Kidney (tissue), 14 donors: ENCODE data around the gene UBC. TPM values are rescaled to one million over a fixed set of nuclear protein-coding genes. Genes with fewer than 3 reads are reported as not detected.
A peak's percentile ranks its signal among the peaks of the same experiment; 100 is the strongest.

ENCODE experiments used
- DNase-seq, 5 donors: peaks; one replicate each; pipeline ENCODE4 v3.0.0-alpha.2; 2013 to 2020
- FAIRE-seq: peaks from 2 replicates; lab custom pipeline; 2012; peaks lifted over from hg19 to GRCh38; lab: Jason Lieb, UNC
- H3K27ac ChIP-seq, 2 donors: one replicate each; pipeline ENCODE4 v1.7.0; 2013; ENCODE audit warnings: low read depth in 2 of 2, low read length in 2 of 2, inconsistent platforms in 1 of 2
- H3K27me3 ChIP-seq: one replicate; pipeline ENCODE4 v1.7.1; 2013; ENCODE audit warnings: low read length, inconsistent platforms; ENCODE audit not compliant: control insufficient read depth, insufficient read depth
- H3K36me3 ChIP-seq, 3 donors: one replicate each; pipeline versions ENCODE4 v1.7.0 to v1.7.1; 2013; ENCODE audit warnings: low read length in 3 of 3, control low read depth in 1 of 3, inconsistent platforms in 1 of 3; ENCODE audit not compliant: insufficient read depth in 3 of 3, control insufficient read depth in 2 of 3
- H3K4me1 ChIP-seq, 3 donors: one replicate each; pipeline versions ENCODE4 v1.7.0 to v1.7.1; 2013; ENCODE audit warnings: low read length in 3 of 3, inconsistent platforms in 1 of 3, low read depth in 1 of 3; ENCODE audit not compliant: control insufficient read depth in 2 of 3, insufficient read depth in 2 of 3
- H3K4me3 ChIP-seq, 3 donors: one replicate each; pipeline versions ENCODE4 v1.7.0 to v1.8.1; 2013; ENCODE audit warnings: low read length in 3 of 3, control low read depth in 1 of 3, inconsistent platforms in 1 of 3
- H3K9ac ChIP-seq, 3 donors: one replicate each; pipeline versions ENCODE4 v1.7.0 to v1.7.1; 2013; ENCODE audit warnings: low read length in 3 of 3, control low read depth in 1 of 3, inconsistent platforms in 1 of 3
- H3K9me3 ChIP-seq, 3 donors: one replicate each; pipeline versions ENCODE4 v1.7.0 to v1.7.1; 2013; ENCODE audit warnings: low read length in 3 of 3, control low read depth in 1 of 3, inconsistent platforms in 1 of 3; ENCODE audit not compliant: control insufficient read depth in 2 of 3, insufficient read depth in 1 of 3
- intact Hi-C: fragments of 100-400 bp; cut with DNase I; formaldehyde crosslinking; loops from one replicate; pipeline ENCODE4 v1.11.1; 2022
- polyA plus RNA-seq: library from polyadenylated mRNA; stranded (reverse); fragments of 350-450 nt; fragmentation: Illumina TruSeq; extraction: RNeasy Lipid Tissue Mini Kit (QIAGEN cat#74804); gene quantifications from one replicate; pipeline ENCODE4 v1.2.3, GENCODE V29; 2014; ENCODE audit warnings: low read depth, low replicate concordance; ENCODE audit not compliant: insufficient read depth
- total RNA-seq: library from RNA; stranded (reverse); fragmentation: NEBNext Ultra II Directional; extraction: Animal tissue kit (Norgen Biotek cat#: 25700); gene quantifications from one replicate; pipeline ENCODE4 v1.2.1, GENCODE V29; 2021
- TF ChIP-seq, protein P1 (sequence below): IDR thresholded peaks from 3 replicates; pipeline ENCODE4 v1.5.1; 2012; ENCODE audit warnings: mild to moderate bottlenecking, moderate library complexity, borderline replicate concordance; ENCODE audit not compliant: insufficient read depth; ENCODE audit errors: extremely low read depth
- donor health status: control.
- donor health status: control.
- donor health status: control.
- donor health status: control.
- donor health status: control.
- donor health status: DM: yes; HTN: yes; CAD: no.
- donor health status: Normal renal cell carcinoma (clear cell type).

The UBC gene
- total and polyA plus RNA-seq, 2 donors from 2014 or later = 952 to 1,132 TPM

DNA sequence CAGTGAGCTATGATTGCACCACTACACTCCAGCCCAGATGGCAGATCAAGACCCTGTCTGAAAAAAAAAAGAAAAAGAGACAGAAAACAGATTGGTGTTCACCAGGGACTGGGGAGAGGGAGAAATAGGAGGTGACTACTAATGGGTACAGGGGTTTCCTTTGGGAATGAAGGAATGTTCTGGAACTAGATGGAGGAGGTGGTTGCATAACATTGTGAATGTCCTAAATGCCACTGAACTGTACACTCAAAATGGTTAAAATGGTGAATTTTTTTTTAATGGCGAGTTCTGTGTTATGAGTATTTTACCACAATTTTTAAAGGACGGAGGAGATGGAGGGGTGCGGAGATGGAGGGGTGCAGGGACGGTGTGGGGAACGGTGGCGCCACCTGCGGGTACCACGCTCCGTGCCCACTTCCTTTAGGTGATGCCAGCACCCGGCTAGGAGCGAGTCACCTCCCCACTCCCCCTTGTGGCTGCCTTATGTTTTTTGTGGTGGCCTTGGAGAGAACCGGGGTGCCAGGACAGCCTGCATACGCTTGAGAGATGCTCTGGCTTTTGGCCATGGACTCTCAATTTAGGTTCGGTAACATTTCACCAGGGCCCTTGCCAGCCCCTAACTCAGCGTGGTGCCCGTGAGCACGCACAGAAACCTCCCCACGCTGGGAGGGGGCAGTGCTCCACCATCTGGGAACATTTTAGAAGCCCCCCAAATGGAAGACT, 16.1 kb downstream of the UBC start:
- H3K9me3 ChIP-seq = no peaks in the 10 kb centered on the region
- H3K36me3 ChIP-seq = no peaks in the 10 kb centered on the region
- no peak overlapping the region for H3K9ac ChIP-seq
- intact Hi-C loops = no loop called here
- FAIRE-seq (no peak), DNase-seq (no peak)
- H3K4me3 ChIP-seq = no peak overlapping the region
- TF ChIP-seq, protein P1, sequence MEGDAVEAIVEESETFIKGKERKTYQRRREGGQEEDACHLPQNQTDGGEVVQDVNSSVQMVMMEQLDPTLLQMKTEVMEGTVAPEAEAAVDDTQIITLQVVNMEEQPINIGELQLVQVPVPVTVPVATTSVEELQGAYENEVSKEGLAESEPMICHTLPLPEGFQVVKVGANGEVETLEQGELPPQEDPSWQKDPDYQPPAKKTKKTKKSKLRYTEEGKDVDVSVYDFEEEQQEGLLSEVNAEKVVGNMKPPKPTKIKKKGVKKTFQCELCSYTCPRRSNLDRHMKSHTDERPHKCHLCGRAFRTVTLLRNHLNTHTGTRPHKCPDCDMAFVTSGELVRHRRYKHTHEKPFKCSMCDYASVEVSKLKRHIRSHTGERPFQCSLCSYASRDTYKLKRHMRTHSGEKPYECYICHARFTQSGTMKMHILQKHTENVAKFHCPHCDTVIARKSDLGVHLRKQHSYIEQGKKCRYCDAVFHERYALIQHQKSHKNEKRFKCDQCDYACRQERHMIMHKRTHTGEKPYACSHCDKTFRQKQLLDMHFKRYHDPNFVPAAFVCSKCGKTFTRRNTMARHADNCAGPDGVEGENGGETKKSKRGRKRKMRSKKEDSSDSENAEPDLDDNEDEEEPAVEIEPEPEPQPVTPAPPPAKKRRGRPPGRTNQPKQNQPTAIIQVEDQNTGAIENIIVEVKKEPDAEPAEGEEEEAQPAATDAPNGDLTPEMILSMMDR = peak; percentile 37
- H3K4me1 ChIP-seq = peaks cover 0 to 4% (median 0%) of the 10 kb centered on the region in 3 donors
- H3K27ac ChIP-seq = no peak overlapping the region
- H3K27me3 ChIP-seq = no peaks in the 10 kb centered on the region

DNA sequence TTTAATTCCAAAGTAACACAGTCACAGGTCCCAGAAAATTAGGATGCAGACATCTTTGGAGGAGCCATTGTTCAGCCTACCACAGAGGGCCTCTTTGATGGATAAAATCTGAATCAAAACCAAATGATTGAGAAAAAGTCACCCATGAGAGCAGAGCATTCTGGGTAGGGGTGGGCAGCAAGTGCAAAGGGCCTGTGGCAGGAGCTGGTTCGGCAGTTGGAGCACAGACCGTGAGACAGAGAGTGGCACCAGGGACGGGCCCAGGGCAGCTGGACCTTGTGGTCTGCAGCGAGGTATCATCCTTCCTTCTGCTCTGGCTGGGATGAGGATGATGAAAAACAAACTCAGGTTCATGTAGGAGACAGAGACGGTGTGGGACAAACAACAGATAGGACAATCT, 18.0 kb downstream of the UBC start:
- Histone ChIP-seq H3K36me3 (no peaks in the 10 kb centered on the region), H3K4me1 (peaks cover 0 to 4% (median 0%) of the 10 kb centered on the region in 3 donors), H3K27ac (no peak overlapping the region), H3K9me3 (no peaks in the 10 kb centered on the region), H3K27me3 (no peaks in the 10 kb centered on the region), H3K9ac (no peak overlapping the region), H3K4me3 (no peak overlapping the region)
- intact Hi-C loops = no loop called here
- TF ChIP-seq, protein P1 = no peak
- FAIRE-seq (no peak), DNase-seq (no peak)

DNA sequence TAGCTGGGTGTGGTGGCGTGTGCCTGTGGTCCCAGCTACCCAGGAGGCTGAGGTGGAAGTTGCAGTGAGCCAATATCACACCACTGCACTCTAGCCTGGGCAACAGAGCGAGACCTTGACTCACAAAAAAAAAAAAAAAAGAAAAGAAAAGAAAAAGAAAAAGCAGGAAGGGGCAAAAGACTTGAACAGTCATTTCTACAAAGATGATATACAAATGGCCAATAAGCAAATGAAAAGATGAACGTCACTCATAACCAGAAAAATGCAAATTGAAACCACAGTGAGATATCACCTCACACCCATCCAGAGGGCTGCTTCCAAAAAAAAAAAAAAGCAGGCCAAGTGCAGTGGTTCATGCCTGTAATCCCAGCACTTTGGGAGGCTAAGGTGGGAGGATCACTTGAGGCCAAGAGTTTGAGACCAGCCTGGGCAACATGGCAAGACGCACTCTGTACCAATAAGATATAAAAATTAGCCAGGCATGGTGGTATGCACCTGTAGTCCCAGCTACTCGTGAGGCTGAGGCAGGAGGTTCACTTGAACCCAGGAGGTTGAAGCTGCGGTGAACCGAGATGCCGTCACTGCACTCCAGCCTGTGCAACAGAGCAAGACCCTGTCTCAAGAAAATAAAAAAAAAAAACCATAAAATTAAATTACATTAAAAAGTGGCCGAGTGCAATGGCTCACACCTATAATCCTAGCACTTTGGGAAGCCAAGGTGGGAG, 20.5 kb downstream of the UBC start:
- H3K27me3 ChIP-seq = no peaks in the 10 kb centered on the region
- no peak for DNase-seq
- no peak for FAIRE-seq

More for the DNA sequence above, 20.5 kb downstream of the UBC start:
- Histone ChIP-seq H3K36me3 (no peaks in the 10 kb centered on the region), H3K9me3 (no peaks in the 10 kb centered on the region), H3K4me3 (no peak overlapping the region), H3K4me1 (peaks cover 0 to 4% (median 0%) of the 10 kb centered on the region in 3 donors), H3K9ac (no peak overlapping the region), H3K27ac (no peak overlapping the region)
- TF ChIP-seq, protein P1 = no peak
- intact Hi-C loops = no loop called here
